HepG2 (cell line): Measurements from ENCODE around the gene C5AR2.

Source experiments
- BHLHE40 ChIP-seq: IDR thresholded peaks from 2 replicates; pipeline ENCODE4 v1.6.1; 2011; ENCODE audit warnings: low read length, improper control_type of control experiment
- MTF1 ChIP-seq: sonication (generic); formaldehyde crosslinking; IDR thresholded peaks from 2 replicates; pipeline ENCODE4 v1.5.0; 2020; ENCODE audit warnings: missing genetic modification reagents
- POLR2A ChIP-seq, 2 experiments: IDR thresholded peaks; 2 replicates each; pipeline ENCODE4 v1.6.1; 2011; ENCODE audit warnings: low read depth in 2 of 2, low read length in 2 of 2, mild to moderate bottlenecking in 1 of 2, moderate library complexity in 1 of 2; ENCODE audit not compliant: insufficient read depth in 1 of 2
- SUZ12 ChIP-seq: fragments of 150-350 bp; IDR thresholded peaks from 2 replicates; pipeline ENCODE4 v1.6.1; 2014; ENCODE audit warnings: low read depth, low read length
- ZMYM4 ChIP-seq: sonication (generic); formaldehyde crosslinking; IDR thresholded peaks from 2 replicates; pipeline ENCODE4 v1.8.1; 2023; ENCODE audit warnings: mild to moderate bottlenecking, missing genetic modification reagents
- ZNF121 ChIP-seq: sonication (generic); formaldehyde crosslinking; IDR thresholded peaks from 2 replicates; pipeline ENCODE4 v1.5.0; 2020; ENCODE audit warnings: mild to moderate bottlenecking, missing genetic modification reagents
- ZNF274 ChIP-seq: sonication (generic); formaldehyde crosslinking; IDR thresholded peaks from 2 replicates; pipeline ENCODE4 v1.5.1; 2020; ENCODE audit warnings: mild to moderate bottlenecking, missing genetic modification reagents
- ZNF775 ChIP-seq: sonication (generic); formaldehyde crosslinking; IDR thresholded peaks from 2 replicates; pipeline ENCODE4 v1.4.0; 2020; ENCODE audit warnings: missing genetic modification reagents, mild to moderate bottlenecking, moderate library complexity, borderline replicate concordance
- ZNF788 ChIP-seq: sonication (generic); formaldehyde crosslinking; IDR thresholded peaks from 2 replicates; pipeline ENCODE4 v1.5.0; 2020; ENCODE audit warnings: mild to moderate bottlenecking, missing genetic modification reagents, borderline replicate concordance
- TF ChIP-seq, protein P1 (sequence below), 2 experiments: sonication (generic) in 1 of 2; formaldehyde crosslinking in 1 of 2; IDR thresholded peaks; 2 replicates each; pipeline versions ENCODE4 v1.4.0 to v1.6.1; 2018 to 2020; ENCODE audit warnings: missing genetic modification reagents in 2 of 2, borderline replicate concordance in 1 of 2, low read depth in 1 of 2, mild to moderate bottlenecking in 1 of 2, missing biosample characterization in 1 of 2
- TF ChIP-seq, protein P2 (sequence below): IDR thresholded peaks from 2 replicates; pipeline ENCODE4 v1.6.1; 2012; ENCODE audit warnings: inconsistent platforms
- TF ChIP-seq, protein P3 (sequence below): sonication (generic); formaldehyde crosslinking; IDR thresholded peaks from 2 replicates; pipeline ENCODE4 v1.9.0; 2021; ENCODE audit warnings: missing genetic modification reagents, borderline replicate concordance
- TF ChIP-seq, protein P4 (sequence below): sonication (generic); formaldehyde crosslinking; IDR thresholded peaks from 2 replicates; pipeline ENCODE4 v1.4.0; 2020; ENCODE audit warnings: missing genetic modification reagents
- TF ChIP-seq, protein P5 (sequence below): sonication (generic); formaldehyde crosslinking; IDR thresholded peaks from 2 replicates; pipeline ENCODE4 v1.5.0; 2020; ENCODE audit warnings: mild to moderate bottlenecking, missing genetic modification reagents, moderate library complexity

DNA sequence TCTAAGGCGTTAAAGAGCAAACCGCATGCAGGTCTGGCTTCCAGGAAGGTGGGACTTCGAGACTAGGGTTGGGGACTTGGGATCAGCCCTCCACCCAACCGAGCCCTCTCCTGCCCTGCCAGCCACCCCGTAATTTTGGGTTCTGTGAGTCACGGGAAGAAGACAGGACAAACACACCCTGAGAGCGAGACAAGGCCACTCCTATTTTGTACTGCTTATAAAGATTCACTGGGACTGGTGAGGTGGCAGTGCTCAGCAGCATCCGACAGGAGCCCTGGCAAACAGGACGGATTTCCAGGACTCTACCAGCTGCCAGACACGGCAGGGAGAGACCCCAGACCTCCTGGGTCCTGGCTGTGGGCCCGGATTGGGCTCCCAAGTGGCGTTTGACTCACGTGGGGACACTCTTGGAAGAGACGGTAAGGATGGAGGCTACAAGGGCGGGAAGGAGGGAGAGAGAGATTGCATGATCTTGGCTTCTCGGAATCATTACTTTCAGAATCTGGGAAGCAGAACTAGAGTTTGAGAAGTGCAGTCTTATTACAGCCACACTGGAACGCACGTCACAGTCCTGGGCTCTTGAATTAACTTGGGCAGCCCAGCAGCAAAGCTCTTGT lies at the start of gene C5AR2:
- TF ChIP-seq, protein P1, sequence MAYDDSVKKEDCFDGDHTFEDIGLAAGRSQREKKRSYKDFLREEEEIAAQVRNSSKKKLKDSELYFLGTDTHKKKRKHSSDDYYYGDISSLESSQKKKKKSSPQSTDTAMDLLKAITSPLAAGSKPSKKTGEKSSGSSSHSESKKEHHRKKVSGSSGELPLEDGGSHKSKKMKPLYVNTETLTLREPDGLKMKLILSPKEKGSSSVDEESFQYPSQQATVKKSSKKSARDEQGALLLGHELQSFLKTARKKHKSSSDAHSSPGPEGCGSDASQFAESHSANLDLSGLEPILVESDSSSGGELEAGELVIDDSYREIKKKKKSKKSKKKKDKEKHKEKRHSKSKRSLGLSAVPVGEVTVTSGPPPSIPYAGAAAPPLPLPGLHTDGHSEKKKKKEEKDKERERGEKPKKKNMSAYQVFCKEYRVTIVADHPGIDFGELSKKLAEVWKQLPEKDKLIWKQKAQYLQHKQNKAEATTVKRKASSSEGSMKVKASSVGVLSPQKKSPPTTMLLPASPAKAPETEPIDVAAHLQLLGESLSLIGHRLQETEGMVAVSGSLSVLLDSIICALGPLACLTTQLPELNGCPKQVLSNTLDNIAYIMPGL (CRISPR knock-in tag; IDR thresholded peaks at IDR 0.05; ENCODE audit: borderline replicate concordance in 1 of 2, low read depth in 1 of 2): no peak
- TF ChIP-seq ZNF274 (CRISPR knock-in tag) (no peak), ZMYM4 (CRISPR knock-in tag) (no peak), MTF1 (CRISPR knock-in tag) (no peak), SUZ12 (no peak), ZNF121 (CRISPR knock-in tag) (no peak), ZNF788 (CRISPR knock-in tag) (no peak), BHLHE40 (no peak), POLR2A (IDR thresholded peaks at IDR 0.05; ENCODE audit: insufficient read depth in 1 of 2, low read depth in 2 of 2, low read length in 2 of 2) (no peak), ZNF775 (CRISPR knock-in tag) (no peak)
- TF ChIP-seq, protein P2, sequence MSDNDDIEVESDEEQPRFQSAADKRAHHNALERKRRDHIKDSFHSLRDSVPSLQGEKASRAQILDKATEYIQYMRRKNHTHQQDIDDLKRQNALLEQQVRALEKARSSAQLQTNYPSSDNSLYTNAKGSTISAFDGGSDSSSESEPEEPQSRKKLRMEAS: no peak
- TF ChIP-seq, protein P3, sequence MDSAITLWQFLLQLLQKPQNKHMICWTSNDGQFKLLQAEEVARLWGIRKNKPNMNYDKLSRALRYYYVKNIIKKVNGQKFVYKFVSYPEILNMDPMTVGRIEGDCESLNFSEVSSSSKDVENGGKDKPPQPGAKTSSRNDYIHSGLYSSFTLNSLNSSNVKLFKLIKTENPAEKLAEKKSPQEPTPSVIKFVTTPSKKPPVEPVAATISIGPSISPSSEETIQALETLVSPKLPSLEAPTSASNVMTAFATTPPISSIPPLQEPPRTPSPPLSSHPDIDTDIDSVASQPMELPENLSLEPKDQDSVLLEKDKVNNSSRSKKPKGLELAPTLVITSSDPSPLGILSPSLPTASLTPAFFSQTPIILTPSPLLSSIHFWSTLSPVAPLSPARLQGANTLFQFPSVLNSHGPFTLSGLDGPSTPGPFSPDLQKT: no peak
- TF ChIP-seq, protein P4, sequence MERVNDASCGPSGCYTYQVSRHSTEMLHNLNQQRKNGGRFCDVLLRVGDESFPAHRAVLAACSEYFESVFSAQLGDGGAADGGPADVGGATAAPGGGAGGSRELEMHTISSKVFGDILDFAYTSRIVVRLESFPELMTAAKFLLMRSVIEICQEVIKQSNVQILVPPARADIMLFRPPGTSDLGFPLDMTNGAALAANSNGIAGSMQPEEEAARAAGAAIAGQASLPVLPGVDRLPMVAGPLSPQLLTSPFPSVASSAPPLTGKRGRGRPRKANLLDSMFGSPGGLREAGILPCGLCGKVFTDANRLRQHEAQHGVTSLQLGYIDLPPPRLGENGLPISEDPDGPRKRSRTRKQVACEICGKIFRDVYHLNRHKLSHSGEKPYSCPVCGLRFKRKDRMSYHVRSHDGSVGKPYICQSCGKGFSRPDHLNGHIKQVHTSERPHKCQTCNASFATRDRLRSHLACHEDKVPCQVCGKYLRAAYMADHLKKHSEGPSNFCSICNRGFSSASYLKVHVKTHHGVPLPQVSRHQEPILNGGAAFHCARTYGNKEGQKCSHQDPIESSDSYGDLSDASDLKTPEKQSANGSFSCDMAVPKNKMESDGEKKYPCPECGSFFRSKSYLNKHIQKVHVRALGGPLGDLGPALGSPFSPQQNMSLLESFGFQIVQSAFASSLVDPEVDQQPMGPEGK (CRISPR knock-in tag): no peak
- TF ChIP-seq, protein P5, sequence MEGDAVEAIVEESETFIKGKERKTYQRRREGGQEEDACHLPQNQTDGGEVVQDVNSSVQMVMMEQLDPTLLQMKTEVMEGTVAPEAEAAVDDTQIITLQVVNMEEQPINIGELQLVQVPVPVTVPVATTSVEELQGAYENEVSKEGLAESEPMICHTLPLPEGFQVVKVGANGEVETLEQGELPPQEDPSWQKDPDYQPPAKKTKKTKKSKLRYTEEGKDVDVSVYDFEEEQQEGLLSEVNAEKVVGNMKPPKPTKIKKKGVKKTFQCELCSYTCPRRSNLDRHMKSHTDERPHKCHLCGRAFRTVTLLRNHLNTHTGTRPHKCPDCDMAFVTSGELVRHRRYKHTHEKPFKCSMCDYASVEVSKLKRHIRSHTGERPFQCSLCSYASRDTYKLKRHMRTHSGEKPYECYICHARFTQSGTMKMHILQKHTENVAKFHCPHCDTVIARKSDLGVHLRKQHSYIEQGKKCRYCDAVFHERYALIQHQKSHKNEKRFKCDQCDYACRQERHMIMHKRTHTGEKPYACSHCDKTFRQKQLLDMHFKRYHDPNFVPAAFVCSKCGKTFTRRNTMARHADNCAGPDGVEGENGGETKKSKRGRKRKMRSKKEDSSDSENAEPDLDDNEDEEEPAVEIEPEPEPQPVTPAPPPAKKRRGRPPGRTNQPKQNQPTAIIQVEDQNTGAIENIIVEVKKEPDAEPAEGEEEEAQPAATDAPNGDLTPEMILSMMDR (CRISPR knock-in tag): no peak
